NT2/D1 (cell line): ENCODE results near the gene PGM2.

ENCODE experiments used
- YY1 ChIP-seq: IDR thresholded peaks from 2 replicates; pipeline ENCODE4 v1.6.1; 2011; ENCODE audit not compliant: insufficient read length, insufficient read depth
- ZNF274 ChIP-seq: IDR thresholded peaks from 2 replicates; pipeline ENCODE4 v1.6.1; 2011; ENCODE audit warnings: mild to moderate bottlenecking, low read depth, low read length

DNA sequence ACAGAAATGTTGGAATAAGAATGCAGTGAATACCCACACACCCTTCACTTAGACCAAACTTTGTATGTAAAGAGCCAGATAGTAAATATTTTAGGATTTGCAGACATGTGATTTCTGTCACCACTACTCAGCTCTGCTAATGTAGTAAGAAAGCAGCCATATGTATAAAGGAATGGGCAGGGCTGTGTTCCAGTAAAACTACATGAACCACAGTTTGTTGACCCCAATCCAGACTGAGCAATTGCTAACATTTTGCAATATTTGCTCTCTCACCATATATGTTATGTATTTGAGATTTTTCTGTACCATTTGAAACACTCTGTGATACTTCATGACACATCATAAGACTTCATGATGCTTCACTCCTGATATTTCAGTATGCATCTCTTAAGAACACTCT, 32.4 kb downstream of the PGM2 start:
- TF ChIP-seq YY1 (no peak), ZNF274 (no peak)
